ENCODE results near the gene SHLD2.
"Not testable (repeated sequence)": the region's sequence is repeated elsewhere in the genome, so short reads cannot be mapped to it uniquely, and the experiment has no call there.

GRCh38 chr10:87145598-87145997, 50.6 kb downstream of the SHLD2 start:
- not testable (repeated sequence) for TF ChIP-seq ZNF70, TSHZ2, ZFP30, ISL1 (CRISPR knock-in tag; IDR thresholded peaks at IDR 0.05)

All from SK-N-SH treated with all-trans-retinoic acid at 6 μM for 48 hours (cell line).